ENCODE measurements around the gene NFIC. TPM values are rescaled to one million over a fixed set of nuclear protein-coding genes. Genes with fewer than 3 reads are reported as not detected.

The NFIC gene
- total RNA-seq, 1 experiment from 2014 or later = 56.3 TPM

DNA sequence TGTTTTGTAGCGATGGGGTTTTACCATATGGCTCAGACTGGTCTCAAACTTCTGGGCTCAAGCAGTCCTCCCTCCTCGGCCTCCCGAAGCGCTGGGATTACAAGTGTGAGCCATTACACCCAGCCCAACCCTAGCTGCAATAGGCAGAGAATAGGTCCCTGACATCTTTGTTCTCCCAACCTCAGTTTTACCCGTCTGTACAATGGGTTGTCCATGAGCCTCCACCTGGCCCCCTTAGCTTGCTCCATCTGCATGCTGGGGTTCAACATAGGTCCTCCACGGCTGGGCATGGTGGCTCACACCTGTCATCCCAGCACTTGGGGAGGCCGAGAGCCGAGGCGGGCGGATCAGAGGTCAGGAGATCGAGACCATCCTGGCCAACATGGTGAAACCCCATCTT lies 14.4 kb downstream of the NFIC start:
- DNase-seq = no peak
- intact Hi-C loops (cut with micrococcal nuclease; ENCODE audit: unreplicated experiment) = no loop called here
- Mint-ChIP-seq H3K9me3 (ENCODE audit: low read depth, unreplicated experiment) (no peaks in the 10 kb centered on the region), H3K27ac (ENCODE audit: unreplicated experiment) (no peak overlapping the region), H3K4me3 (ENCODE audit: low read depth, unreplicated experiment) (no peak overlapping the region), H3K4me1 (ENCODE audit: low read depth, unreplicated experiment) (peaks cover 10% of the 10 kb centered on the region), H3K36me3 (ENCODE audit: insufficient read depth, unreplicated experiment) (peaks cover 14% of the 10 kb centered on the region), H3K27me3 (ENCODE audit: unreplicated experiment) (no peaks in the 10 kb centered on the region)
- no TSS peak for BruUV-seq (replicated peaks)
- TF ChIP-seq, protein P1, sequence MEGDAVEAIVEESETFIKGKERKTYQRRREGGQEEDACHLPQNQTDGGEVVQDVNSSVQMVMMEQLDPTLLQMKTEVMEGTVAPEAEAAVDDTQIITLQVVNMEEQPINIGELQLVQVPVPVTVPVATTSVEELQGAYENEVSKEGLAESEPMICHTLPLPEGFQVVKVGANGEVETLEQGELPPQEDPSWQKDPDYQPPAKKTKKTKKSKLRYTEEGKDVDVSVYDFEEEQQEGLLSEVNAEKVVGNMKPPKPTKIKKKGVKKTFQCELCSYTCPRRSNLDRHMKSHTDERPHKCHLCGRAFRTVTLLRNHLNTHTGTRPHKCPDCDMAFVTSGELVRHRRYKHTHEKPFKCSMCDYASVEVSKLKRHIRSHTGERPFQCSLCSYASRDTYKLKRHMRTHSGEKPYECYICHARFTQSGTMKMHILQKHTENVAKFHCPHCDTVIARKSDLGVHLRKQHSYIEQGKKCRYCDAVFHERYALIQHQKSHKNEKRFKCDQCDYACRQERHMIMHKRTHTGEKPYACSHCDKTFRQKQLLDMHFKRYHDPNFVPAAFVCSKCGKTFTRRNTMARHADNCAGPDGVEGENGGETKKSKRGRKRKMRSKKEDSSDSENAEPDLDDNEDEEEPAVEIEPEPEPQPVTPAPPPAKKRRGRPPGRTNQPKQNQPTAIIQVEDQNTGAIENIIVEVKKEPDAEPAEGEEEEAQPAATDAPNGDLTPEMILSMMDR (IDR thresholded peaks at IDR 0.05; ENCODE audit: unreplicated experiment) = no peak
- CTCF ChIA-PET = no interaction called here

DNA sequence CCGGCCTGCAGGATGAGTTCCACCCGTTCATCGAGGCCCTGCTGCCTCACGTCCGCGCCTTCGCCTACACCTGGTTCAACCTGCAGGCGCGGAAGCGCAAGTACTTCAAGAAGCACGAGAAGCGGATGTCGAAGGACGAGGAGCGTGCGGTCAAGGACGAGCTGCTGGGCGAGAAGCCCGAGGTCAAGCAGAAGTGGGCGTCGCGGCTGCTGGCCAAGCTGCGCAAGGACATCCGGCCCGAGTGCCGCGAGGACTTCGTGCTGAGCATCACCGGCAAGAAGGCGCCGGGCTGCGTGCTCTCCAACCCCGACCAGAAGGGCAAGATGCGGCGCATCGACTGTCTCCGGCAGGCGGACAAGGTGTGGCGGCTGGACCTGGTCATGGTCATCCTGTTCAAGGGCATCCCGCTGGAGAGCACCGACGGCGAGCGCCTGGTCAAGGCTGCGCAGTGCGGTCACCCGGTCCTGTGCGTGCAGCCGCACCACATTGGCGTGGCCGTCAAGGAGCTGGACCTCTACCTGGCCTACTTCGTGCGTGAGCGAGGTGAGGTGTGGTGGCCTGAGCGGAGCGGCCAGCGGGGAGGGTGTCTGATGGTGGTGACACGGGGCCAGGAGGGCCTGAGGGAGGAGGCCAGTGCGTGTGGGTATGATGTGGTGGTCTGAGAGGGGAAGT lies 15.5 kb downstream of the NFIC start:
- Mint-ChIP-seq H3K9me3 (ENCODE audit: low read depth, unreplicated experiment) (no peaks in the 10 kb centered on the region), H3K4me3 (ENCODE audit: low read depth, unreplicated experiment) (peak overlapping the region; percentile 43), H3K4me1 (ENCODE audit: low read depth, unreplicated experiment) (peaks cover 10% of the 10 kb centered on the region), H3K36me3 (ENCODE audit: insufficient read depth, unreplicated experiment) (peaks cover 14% of the 10 kb centered on the region), H3K27me3 (ENCODE audit: unreplicated experiment) (no peaks in the 10 kb centered on the region), H3K27ac (ENCODE audit: unreplicated experiment) (peak overlapping the region; percentile 70)
- DNase-seq = no peak
- TF ChIP-seq, protein P1 (IDR thresholded peaks at IDR 0.05; ENCODE audit: unreplicated experiment) = no peak
- BruUV-seq (replicated peaks) = no TSS peak
- intact Hi-C loops (cut with micrococcal nuclease; ENCODE audit: unreplicated experiment) = no loop called here
- CTCF ChIA-PET = no interaction called here

GRCh38 chr19:3382460-3383100 lies 16.2 kb downstream of the NFIC start:
- H3K4me1 Mint-ChIP-seq (ENCODE audit: low read depth, unreplicated experiment) = peaks cover 10% of the 10 kb centered on the region
- H3K27me3 Mint-ChIP-seq (ENCODE audit: unreplicated experiment) = no peaks in the 10 kb centered on the region
- H3K4me3 Mint-ChIP-seq (ENCODE audit: low read depth, unreplicated experiment) = peak overlapping the region; percentile 43
- intact Hi-C loops (cut with micrococcal nuclease; ENCODE audit: unreplicated experiment) = no loop called here
- no peak for DNase-seq
- no peaks in the 10 kb centered on the region for H3K9me3 Mint-ChIP-seq (ENCODE audit: low read depth, unreplicated experiment)
- H3K27ac Mint-ChIP-seq (ENCODE audit: unreplicated experiment) = peak overlapping the region; percentile 70
- CTCF ChIA-PET = no interaction called here
- H3K36me3 Mint-ChIP-seq (ENCODE audit: insufficient read depth, unreplicated experiment) = peaks cover 14% of the 10 kb centered on the region
- no TSS peak for BruUV-seq (replicated peaks)
- TF ChIP-seq, protein P1 (IDR thresholded peaks at IDR 0.05; ENCODE audit: unreplicated experiment) = no peak

GRCh38 chr19:3383121-3383722 lies 16.8 kb downstream of the NFIC start:
- H3K36me3 Mint-ChIP-seq (ENCODE audit: insufficient read depth, unreplicated experiment) = peaks cover 14% of the 10 kb centered on the region
- TF ChIP-seq, protein P1 (IDR thresholded peaks at IDR 0.05; ENCODE audit: unreplicated experiment) = no peak
- peaks cover 10% of the 10 kb centered on the region for H3K4me1 Mint-ChIP-seq (ENCODE audit: low read depth, unreplicated experiment)
- H3K27me3 Mint-ChIP-seq (ENCODE audit: unreplicated experiment) = no peaks in the 10 kb centered on the region
- H3K27ac Mint-ChIP-seq (ENCODE audit: unreplicated experiment) = no peak overlapping the region
- no TSS peak for BruUV-seq (replicated peaks)
- peak overlapping the region; percentile 43 for H3K4me3 Mint-ChIP-seq (ENCODE audit: low read depth, unreplicated experiment)
- no peaks in the 10 kb centered on the region for H3K9me3 Mint-ChIP-seq (ENCODE audit: low read depth, unreplicated experiment)
- CTCF ChIA-PET = no interaction called here
- intact Hi-C loops (cut with micrococcal nuclease; ENCODE audit: unreplicated experiment) = no loop called here
- DNase-seq = no peak

All from Calu3 (cell line).